ENCODE data around the gene GRIK1.
A peak's percentile ranks its signal among the peaks of the same experiment; 100 is the strongest.

GRIK1 gene

DNA sequence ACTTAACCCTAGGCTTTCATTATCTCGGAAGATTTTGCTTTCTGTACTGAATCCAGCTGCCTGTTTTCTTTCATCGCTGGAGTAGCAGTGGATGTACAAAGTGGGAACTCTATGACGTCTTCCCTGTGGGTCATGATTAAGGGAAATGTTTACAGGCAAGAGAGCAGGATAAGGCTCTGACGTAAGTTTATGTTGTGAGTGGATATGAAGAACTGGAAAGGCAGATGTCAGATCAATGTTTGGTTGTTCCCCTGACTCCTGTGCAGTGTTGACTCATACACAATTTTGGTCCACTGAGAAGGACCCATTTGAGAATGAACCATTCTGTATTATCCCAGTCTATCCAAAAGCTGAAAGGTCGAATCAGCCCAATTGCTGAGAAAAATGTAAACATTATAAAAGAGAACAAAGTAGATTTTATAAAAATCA, 292.4 kb downstream of the GRIK1 start:
- DNase-seq (ENCODE audit: low spot score), result no peak
- FAIRE-seq, result no peak

DNA sequence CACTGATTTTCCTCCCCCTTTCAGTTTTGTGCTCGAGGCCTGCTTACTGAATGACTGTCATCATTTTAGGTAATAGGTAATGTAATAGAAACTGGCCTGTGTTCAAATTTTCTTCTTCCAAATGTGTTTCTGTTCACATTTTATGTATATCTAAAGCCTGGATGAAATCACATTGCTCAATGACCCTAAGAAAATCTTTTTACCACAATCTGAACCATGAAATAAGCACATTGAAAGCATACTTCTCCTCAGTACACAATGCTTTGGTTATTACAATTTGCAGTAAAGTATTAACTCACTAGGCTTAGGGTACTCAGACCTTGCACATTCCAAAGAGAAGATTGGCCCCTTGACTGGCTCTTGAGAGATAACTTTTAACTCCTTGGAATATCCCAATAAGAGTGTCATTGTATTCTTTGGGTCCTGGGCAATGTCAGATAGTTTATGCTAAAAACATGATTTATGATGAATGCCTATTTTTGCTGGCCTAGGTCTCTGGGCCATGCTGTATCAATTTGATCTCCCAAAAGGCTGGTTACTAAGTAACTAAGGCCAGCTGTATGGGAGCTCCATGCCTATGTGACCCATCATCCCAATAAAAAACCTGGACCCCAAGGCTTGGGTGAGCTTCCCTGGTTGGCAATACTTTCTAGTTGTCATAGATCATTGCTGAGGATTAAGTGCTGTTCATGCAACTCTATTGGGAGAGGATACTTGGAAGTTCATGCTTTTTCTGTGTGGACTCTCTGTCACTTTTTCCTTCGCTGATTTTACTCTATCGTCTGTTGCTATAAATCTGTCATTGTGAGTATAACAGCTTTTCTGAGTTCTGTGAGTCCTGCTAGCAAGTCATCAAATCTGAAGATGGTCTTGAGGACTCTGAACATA, 293.9 kb downstream of the GRIK1 start:
- DNase-seq (ENCODE audit: low spot score) (peak; percentile 70), FAIRE-seq (peak; percentile 92)

DNA sequence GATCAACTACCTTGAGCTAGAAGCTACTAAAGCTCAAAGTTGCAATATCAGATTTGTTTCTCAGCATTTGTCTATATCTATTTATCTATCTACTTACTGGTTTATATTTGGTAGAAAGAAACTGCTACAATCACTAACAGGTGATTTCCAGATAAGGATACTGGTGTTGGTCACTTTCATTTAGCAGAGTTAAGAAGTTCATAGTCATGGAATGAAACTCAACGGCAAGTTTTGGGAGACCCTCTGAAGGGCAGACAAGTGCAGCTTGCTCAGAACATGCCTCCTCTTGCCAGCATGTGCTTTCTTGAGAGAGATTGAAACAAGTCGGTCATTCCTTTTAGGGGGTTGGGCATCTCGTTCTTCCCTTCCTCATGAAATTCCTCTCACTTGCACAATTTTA, 296.5 kb downstream of the GRIK1 start:
- DNase-seq (ENCODE audit: low spot score), result no peak
- no peak for FAIRE-seq

DNA sequence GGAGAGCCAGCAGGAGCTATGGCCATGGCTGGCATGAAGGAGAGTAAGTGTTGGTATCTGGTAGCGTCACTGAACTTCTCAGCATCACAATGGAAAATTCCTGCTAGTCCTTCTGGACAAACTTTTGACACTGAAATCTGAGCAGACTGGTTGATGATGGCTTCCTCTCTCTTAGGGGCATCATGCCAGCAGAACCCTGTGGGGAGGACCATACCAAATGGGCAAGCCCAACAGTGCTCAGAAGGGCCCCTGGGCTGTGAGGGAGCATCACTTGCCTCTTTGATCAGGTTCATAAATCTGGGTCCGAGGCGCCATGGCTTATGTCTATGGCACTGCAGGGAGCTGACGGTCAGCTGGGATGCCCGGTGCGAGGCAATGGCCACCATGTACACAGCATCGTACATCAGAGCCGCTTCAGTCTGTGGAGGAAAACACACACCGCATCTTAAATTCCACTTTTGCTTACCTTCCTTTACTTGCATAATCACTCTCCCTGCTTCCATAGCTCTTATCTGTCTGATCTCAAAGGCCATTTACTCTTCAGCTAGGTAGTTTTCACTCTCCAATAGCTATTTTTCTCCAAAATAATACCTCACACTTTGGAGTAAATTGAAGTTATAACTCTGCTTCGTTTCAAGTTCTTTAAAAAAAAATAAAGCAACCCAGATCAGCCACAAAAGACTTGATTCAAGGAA, 297.1 kb downstream of the GRIK1 start:
- DNase-seq (ENCODE audit: low spot score), result no peak
- FAIRE-seq, result no peak

DNA sequence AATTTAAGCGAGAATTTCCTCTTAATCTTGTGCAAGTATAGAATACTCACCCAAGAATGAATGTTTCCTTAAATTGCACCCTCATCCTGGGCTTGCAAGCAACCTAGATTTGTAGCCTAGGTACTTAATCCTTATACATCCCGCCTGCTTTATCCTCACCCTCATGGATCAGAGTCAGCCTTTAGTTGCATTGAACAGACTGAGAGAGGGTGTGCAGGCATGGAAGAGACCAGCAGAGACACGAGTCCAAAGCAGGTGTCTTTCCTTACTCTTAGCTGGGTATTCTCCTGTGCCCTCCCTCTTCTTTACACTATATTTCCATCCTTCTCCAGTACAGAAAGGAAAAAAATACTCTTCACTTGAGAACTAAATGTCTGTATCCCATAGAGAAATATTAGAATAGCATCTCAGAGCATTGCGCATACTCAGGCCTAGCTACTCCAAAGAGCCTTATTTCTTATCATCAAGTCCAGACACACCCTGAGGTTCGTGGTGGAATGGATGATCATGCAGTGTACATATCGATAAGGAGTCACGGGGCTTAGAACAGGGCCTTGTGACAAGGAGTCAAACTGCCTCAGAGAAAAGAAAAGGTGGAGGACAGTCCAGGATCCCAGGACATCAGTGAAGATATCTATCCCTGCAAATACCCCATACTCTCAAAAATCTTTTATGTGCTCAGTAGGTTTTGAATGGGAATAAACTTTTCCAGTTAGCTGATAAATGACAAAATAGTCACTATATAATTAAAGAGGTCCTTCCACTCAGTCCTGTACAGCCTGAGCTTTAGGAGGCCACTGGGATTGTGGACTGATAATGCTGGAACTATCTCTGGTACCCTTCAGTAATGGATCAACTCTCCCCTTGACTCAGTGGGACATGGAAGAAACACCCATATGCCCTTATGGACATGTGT, 297.9 kb downstream of the GRIK1 start:
- FAIRE-seq (no peak), DNase-seq (ENCODE audit: low spot score) (no peak)

DNA sequence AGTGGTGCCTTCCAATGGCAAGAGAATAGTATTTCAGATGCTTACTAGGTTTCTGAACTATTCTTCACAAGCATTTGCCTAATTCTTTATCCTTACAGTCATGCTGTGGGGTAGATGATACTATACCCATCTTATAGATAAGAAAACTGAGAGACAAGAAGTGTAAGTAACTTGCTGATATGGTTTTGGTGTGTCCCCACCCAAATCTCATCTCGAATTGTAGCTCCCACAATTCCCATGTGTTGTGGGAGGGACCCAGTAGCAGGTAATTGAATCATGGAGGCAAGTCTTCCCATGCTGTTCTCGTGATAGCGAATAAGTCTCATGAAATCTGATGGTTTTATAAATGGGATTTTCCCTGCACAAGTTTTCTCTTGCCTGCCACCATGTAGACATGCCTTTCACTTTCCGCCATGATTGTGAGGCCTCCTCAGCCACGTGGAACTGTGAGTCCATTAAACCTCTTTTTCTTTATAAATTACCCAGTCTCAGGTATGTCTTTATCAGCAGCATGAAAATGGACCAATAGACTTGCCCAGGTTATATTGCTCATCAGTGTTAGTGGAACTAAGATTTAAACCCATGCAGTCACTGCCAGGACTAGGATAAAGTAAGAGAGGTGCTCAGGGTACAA, 298.7 kb downstream of the GRIK1 start:
- DNase-seq (ENCODE audit: low spot score) (no peak), FAIRE-seq (no peak)

DNA sequence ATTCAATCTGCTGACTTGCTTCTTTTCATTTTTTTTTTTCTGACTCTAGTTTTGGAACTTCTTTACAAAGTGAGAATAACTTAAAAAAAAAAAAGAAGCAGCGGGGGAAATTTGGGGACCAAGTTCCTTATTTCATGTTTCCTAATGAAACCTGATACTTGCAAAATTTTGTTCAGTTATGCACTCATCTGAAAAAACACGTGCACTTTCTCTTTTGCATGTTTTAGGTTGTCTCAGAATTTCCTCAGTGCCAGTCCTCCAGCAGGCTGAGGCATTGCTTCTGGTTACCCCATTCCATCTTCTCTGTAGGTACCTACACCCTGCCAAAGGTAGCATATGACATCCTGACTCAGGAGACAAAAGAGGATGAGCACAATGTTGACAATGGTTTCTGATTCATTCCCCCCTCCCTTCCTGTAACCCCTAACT, 299.7 kb downstream of the GRIK1 start:
- no peak for FAIRE-seq
- no peak for DNase-seq (ENCODE audit: low spot score)

DNA sequence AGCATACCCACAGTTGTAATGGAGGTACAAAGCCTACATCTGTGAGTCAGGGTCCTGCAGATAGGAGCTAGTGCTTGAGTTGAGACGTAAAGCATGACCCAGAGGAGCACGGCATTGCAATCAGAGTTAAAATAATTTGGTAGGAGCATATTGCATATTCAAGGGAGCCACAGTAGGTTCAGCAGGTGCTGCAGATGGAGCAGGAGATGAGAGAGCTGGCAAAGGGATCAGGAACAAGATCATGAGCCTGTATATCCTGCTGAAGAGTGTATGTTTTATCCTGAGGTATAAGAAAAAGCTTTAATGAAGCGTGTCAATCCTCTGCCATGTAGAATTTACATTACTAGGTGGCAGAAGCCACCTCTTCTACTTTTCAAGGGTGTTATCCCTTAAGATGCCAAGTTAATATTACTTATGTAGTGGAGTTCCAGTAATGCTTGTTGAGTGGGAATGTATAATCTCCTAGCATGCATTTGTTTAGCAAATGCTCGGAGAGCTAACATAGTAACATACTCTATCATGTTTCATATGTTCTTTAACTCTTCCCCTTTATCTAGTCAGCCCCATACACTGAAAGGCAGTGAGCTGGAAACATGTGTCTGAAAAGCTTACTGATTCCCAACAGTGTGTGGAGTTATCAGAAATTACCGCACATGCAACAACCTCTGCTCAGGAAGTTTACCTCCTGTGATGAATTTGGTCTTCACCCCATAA, 300.3 kb downstream of the GRIK1 start:
- no peak for DNase-seq (ENCODE audit: low spot score)
- no peak for FAIRE-seq

DNA sequence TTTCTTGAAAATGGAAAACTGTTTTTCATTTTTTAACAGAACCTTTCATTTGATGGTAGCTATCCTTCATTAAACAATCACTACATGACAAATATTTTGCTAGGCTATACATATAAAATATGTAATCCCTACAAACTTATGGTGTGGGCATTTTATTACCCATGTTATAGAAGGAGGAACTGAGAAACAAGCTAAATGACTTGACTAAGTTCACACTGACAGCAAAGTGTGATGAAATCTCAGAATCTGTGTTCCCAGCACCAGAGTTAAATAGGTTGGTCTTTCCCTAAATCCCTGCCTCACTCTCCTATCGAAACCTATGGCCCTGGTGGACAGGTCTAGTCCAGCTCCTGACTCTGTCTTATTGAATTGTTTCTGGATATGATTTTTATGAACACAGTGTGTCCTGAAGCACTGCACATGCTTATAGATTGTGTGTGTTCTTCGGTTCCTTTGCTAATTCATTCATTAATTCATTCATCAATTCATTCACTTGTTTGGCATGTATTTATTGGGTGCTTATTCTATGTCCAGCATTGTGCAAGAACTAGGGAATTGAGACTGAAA, 301.0 kb downstream of the GRIK1 start:
- no peak for DNase-seq (ENCODE audit: low spot score)
- no peak for FAIRE-seq

DNA sequence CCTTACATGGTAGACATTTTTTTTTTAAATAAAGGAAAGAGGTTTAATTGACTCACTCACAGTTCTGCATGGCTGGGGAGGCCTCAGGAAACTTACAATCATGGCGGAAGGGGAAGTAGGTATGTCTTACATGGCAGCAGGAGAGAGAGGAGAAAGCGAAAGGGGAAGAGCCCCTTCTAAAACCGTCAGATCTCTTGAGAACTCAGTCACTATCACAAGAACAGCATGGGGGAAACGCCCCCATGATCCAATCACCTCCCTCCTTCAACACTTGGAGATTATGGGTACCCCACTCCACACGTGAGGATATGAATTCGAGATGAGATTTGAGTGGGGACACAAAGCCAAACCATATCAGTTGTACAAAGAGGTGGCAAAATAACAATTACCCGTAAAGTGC, 301.7 kb downstream of the GRIK1 start:
- FAIRE-seq (no peak), DNase-seq (ENCODE audit: low spot score) (no peak)

DNA sequence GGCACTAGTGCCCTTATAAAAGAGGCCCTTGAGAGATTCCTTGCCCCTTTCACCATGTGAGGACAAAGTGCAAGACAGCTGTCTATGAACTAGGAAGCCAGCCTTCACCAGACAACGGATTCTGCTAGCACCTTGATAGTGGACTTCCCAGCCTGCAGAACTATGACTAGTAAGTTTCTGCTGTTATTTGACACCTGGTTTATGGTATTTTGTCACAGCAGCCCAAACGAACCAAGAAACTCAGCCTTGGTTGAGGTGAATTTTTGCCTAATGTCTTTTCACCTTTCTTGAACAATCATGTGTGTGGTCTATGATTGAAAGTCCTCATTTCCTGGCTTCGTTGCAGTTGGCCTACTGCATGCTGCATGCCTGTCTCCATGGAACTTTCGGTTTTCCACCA, 302.2 kb downstream of the GRIK1 start:
- no peak for DNase-seq (ENCODE audit: low spot score)
- FAIRE-seq, result no peak

DNA sequence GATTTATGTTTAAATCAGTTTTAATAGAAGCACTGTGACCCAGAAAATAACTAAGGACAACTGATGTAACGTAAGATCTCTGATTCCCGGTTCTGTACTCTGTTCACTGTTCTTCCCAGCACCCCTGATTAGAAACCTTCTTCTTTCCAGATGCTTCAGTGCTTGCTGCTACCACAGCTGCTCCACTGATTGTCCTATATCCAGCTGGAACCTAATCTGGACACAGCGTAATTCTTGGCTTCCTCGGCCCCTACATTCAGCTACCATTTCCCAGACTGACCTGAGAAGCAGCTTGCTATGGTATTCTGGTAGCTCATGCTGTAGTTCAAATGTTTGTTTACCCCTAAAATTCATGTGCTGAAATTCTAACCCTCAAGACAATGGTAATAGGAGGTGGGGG, 302.7 kb downstream of the GRIK1 start:
- DNase-seq (ENCODE audit: low spot score) (no peak), FAIRE-seq (no peak)

DNA sequence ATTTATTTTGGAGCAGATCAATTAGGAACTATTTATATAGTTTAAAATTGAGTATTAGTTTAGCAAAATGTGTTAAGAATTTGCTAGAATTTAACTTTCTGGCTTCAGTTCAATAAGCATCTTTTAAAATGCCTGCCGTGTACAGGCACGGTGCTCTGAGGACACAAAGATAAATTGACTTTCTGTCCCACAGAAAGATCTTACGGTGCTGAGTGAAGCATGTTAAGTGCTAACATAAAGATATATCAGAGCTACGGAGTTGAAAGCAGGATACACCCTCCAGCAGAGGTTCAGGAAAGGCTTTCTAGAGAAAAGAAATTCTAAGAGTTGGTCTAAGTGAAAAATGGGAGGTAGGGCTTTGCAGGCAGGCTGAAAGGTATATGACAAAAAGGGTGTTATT, 305.4 kb downstream of the GRIK1 start:
- DNase-seq (ENCODE audit: low spot score) (no peak), FAIRE-seq (no peak)

DNA sequence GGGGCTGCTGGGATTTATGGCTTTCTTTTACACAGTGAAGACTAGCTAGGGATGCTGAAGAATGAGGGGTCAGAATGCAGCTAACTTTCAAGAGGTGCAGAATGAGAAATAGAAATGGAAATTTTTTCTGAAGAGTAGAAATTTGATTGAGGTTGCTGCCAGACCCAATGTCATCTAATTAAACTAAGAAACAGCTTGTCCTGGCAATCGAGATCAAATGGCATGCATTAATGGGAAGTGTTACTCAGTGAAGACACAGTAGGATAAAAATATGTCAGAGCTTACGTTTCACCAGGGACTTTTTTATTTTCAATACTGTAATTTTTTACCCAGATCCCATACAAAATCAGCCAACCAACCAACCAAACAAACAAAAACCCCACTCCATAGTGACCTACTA, 306.0 kb downstream of the GRIK1 start:
- no peak for FAIRE-seq
- no peak for DNase-seq (ENCODE audit: low spot score)

DNA sequence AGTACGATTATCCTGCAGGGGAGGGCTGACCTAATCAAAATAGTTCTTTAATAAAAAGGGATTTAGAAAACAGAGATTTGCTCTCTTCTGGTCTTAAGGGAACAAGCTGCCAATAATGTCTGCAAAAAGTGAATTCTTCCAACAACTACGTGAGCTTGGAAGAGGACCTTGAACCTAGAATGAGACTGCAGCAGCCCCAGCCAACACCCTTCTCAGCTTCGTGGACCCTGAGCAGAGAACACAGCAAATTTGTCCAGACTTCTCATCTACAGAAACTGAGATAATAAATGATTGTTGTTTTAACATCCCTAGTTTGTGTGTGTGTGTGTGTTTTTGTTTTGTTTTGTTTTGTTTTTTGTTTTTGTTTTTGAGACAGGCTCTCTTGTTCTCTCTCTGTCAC, 309.4 kb downstream of the GRIK1 start:
- DNase-seq (ENCODE audit: low spot score) (no peak), FAIRE-seq (no peak)

DNA sequence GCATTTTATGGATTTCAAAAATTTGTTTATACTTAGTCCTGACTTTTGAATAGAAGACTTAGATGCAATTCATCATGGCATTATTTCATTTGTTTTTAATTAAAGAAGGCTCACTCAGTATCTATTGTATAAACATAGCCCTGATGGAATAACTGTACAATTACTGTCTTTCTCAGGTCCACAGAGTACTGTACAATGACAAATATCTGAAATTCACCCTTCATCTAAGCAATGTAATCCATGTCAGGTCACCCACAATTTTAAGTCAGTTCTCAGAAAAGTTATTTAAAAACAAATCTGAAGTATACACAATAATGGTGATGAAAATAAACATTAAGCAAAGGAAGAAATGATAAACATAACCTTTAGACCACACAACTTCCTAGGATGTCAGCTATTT, 311.9 kb downstream of the GRIK1 start:
- no peak for FAIRE-seq
- DNase-seq (ENCODE audit: low spot score), result no peak

DNA sequence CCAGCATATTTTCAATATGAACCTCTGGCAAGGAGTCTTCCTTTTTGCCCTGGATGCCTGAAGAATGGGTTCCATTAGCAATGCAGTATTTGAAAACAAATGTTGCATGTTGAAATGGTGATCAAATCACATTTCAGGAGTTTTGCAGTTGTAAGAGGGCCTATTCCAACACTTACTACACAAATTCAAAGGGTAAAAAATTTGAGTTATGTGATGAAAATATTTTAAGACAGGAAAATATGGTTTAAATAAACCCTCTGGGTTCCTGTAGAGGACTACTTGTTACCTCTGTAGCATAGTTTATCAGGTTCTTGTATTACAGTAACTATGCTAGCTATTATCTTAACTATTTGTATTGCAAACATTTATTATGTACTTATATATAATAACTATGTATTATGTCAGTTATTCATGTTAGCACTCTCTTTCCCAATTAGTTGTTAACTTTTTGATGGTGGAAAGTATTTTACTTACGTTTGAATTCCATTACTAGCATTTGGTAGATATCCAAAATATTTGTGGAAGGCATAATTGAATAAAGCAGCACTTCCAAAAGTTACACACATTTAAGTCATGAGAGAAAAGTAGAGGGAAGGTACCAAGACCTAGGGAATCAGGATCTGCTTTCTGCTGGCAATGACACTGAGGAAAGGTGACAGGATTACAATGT, 312.9 kb downstream of the GRIK1 start:
- FAIRE-seq (no peak), DNase-seq (ENCODE audit: low spot score) (no peak)

DNA sequence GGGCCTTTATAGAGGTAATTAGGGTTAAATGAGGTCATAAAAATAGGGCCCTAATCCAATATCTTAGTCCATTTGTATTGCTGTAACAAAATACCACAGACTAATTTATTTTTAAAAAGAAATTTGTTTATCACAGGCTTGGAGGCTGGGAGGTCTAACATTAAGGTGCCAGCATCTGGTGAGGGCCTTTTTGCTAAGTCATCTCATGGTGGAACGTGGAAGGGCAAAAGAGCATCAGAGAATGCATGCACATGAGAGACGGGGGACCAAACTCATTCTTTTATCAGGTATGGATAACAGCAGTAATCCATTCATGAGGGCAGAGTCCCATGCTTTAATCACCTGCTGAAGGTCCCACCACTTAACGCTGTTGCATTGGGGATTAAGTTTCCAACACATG, 313.8 kb downstream of the GRIK1 start:
- DNase-seq (ENCODE audit: low spot score) (no peak), FAIRE-seq (no peak)

DNA sequence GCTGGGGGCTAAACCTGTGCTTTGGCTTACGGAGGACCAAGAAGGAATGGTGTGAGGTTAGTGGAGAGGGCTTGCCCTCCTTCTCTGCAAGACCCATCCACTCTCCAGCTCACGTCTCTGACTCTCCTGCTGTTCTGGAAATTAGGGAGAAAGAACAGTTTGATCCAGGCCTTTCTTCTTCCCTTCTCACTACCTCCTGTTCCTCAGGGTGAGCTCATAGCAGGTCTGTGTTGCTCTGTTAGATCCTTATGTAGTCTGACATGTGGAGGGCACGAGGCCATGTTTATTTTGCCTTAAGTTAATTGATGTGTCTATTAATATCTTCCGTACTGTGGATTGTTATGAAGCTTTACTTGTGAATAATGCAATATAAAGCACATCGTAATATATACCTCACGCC, 315.0 kb downstream of the GRIK1 start:
- FAIRE-seq, result no peak
- DNase-seq (ENCODE audit: low spot score), result no peak

DNA sequence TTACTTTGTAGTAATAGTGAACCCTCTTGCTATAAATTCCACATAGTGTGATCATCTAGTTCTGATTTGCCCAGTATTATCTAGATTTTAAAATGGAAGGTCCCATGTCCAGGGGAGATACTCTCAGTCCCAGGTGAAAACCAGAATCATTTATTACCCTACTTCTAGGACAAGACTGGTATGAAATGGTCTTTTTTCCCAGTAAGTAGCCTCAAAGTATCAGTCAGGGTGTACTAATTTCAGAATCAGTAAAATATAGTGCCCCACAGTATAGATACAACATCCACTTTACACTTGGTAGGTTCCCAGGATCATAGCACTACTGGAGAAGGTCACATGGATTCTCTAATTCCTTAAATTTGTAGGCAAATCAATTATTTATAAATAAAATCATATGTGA, 318.3 kb downstream of the GRIK1 start:
- no peak for DNase-seq (ENCODE audit: low spot score)
- no peak for FAIRE-seq

All from RCC 7860 (cell line).